MCF 10A (cell line): Measurements from ENCODE around the gene NKAIN4. TPM values are rescaled to one million over a fixed set of nuclear protein-coding genes. Genes with fewer than 3 reads are reported as not detected.
A peak's percentile ranks its signal among the peaks of the same experiment; 100 is the strongest.

Source experiments
- BruUV-seq: library from RNA; stranded (reverse); fragments of 400-500 nt; replicated peaks from 2 replicates; lab custom pipeline; 2021; lab: Mats Ljungman, UMichigan
- CTCF ChIA-PET: fragments of 300-600 bp; sonication (Branson Sonifier 250); formaldehyde crosslinking; extraction: SDS; loops from one replicate; lab custom pipeline; 2021; ENCODE audit warnings: antibody characterized with exemption, inconsistent platforms; lab: Yijun Ruan, JAX
- POLR2A ChIA-PET: fragments of 300-600, 350-650 bp; sonication (Branson Sonifier 250); formaldehyde crosslinking; extraction: SDS; loops from one replicate; lab custom pipeline; 2020; ENCODE audit warnings: antibody characterized with exemption, inconsistent platforms; lab: Yijun Ruan, JAX
- DNase-seq: peaks from one replicate; pipeline ENCODE4 v3.0.0-alpha.2; 2018; ENCODE audit not compliant: unreplicated experiment
- H3K27ac Mint-ChIP-seq: one replicate; pipeline ENCODE4 v1.8.0; 2022; ENCODE audit warnings: mild to moderate bottlenecking, low read depth, mixed read lengths; ENCODE audit not compliant: unreplicated experiment
- H3K27me3 Mint-ChIP-seq: one replicate; pipeline ENCODE4 v1.8.0; 2022; ENCODE audit warnings: mixed read lengths; ENCODE audit not compliant: insufficient read depth, unreplicated experiment
- H3K36me3 Mint-ChIP-seq: one replicate; pipeline ENCODE4 v1.8.0; 2022; ENCODE audit warnings: mild to moderate bottlenecking, moderate library complexity, mixed read lengths; ENCODE audit not compliant: insufficient read depth, unreplicated experiment
- H3K4me1 Mint-ChIP-seq: one replicate; pipeline ENCODE4 v1.8.0; 2022; ENCODE audit warnings: mixed read lengths; ENCODE audit not compliant: insufficient read depth, unreplicated experiment
- H3K4me3 Mint-ChIP-seq: one replicate; pipeline ENCODE4 v1.8.0; 2022; ENCODE audit warnings: mild to moderate bottlenecking, moderate library complexity, mixed read lengths; ENCODE audit not compliant: unreplicated experiment
- H3K9me3 Mint-ChIP-seq: one replicate; pipeline ENCODE4 v1.8.0; 2022; ENCODE audit warnings: mixed read lengths; ENCODE audit not compliant: unreplicated experiment
- CTCF ChIP-seq: fragments of 200-600 bp; IDR thresholded peaks from one replicate; pipeline ENCODE4 v1.8.0; 2022; ENCODE audit warnings: antibody characterized with exemption, mild to moderate bottlenecking; ENCODE audit not compliant: unreplicated experiment
- intact Hi-C: fragments of 100-400 bp; cut with micrococcal nuclease; formaldehyde crosslinking; loops from 2 replicates; pipeline ENCODE4 v1.14.1; 2022
- total RNA-seq: library from RNA; stranded (reverse); gene quantifications from 2 replicates; pipeline ENCODE4 v1.2.3, GENCODE V29; 2022

Gene NKAIN4
- total RNA-seq, 1 experiment from 2014 or later: not detected

- BruUV-seq: no TSS peak
- Mint-ChIP-seq H3K4me3 (no peak overlapping the region), H3K4me1 (peaks cover 10% of the 10 kb centered on the region), H3K27me3 (peaks cover 17% of the 10 kb centered on the region), H3K36me3 (peaks cover 9% of the 10 kb centered on the region), H3K9me3 (no peaks in the 10 kb centered on the region), H3K27ac (no peak overlapping the region)
- DNase-seq: no peak
- no peak for TF ChIP-seq CTCF
- intact Hi-C loops: no loop called here
- POLR2A ChIA-PET: interaction anchor here (0.6 kb wide), 1 partner anchor 10 kb away, joined by 3 read pairs; no protein-coding TSS in a partner anchor
- CTCF ChIA-PET: interaction anchor here (0.7 to 2.4 kb wide), 6 partner anchors 11 to 162 kb away, joined by 3 to 10 read pairs (median 6); partner anchors contain the start of gene BIRC7
Observed at GRCh38 chr20:63219447-63219821, 34.8 kb downstream of the NKAIN4 start.

GRCh38 chr20:63218701-63219446 lies 35.4 kb downstream of the NKAIN4 start:
- POLR2A ChIA-PET: interaction anchor here (0.8 kb wide), 1 partner anchor 525 kb away, joined by 3 read pairs; no protein-coding TSS in a partner anchor
- no peak for TF ChIP-seq CTCF
- no peak overlapping the region for H3K4me3 Mint-ChIP-seq
- intact Hi-C loops: no loop called here
- peaks cover 11% of the 10 kb centered on the region for H3K4me1 Mint-ChIP-seq
- H3K27me3 Mint-ChIP-seq: peaks cover 17% of the 10 kb centered on the region
- no peaks in the 10 kb centered on the region for H3K9me3 Mint-ChIP-seq
- CTCF ChIA-PET: interaction anchor here (0.7 to 2.1 kb wide), 4 partner anchors 16 to 163 kb away, joined by 3 to 10 read pairs (median 5); partner anchors contain the start of gene BIRC7
- H3K27ac Mint-ChIP-seq: no peak overlapping the region
- BruUV-seq: no TSS peak
- H3K36me3 Mint-ChIP-seq: peaks cover 14% of the 10 kb centered on the region
- no peak for DNase-seq

- TF ChIP-seq CTCF: no peak
- intact Hi-C loops: no loop called here
- Mint-ChIP-seq H3K4me1 (peaks cover 23% of the 10 kb centered on the region), H3K27ac (no peak overlapping the region), H3K27me3 (peaks cover 17% of the 10 kb centered on the region), H3K4me3 (no peak overlapping the region), H3K9me3 (no peaks in the 10 kb centered on the region), H3K36me3 (peaks cover 26% of the 10 kb centered on the region)
- BruUV-seq: no TSS peak
- POLR2A ChIA-PET: interaction anchor here (2.0 kb wide), 1 partner anchor 55 kb away, joined by 6 read pairs; the partner anchor contains the start of gene ARFGAP1
- CTCF ChIA-PET: interaction anchor here (0.6 to 2.1 kb wide), 5 partner anchors 17 to 164 kb away, joined by 3 to 10 read pairs (median 7); partner anchors contain the start of gene BIRC7
- no peak for DNase-seq
Observed at GRCh38 chr20:63217706-63218105, 36.6 kb downstream of the NKAIN4 start.

GRCh38 chr20:63216849-63217471 lies 37.3 kb downstream of the NKAIN4 start:
- ChIA-PET CTCF (interaction anchor here (0.6 to 1.3 kb wide), 2 partner anchors 30 to 34 kb away, joined by 3 to 8 read pairs; no protein-coding TSS in a partner anchor), POLR2A (interaction anchor here (0.6 to 2.0 kb wide), 6 partner anchors 9 to 92 kb away, joined by 3 to 6 read pairs (median 3); partner anchors contain the start of gene ARFGAP1)
- intact Hi-C loops: no loop called here
- no peak for DNase-seq
- no peaks in the 10 kb centered on the region for H3K9me3 Mint-ChIP-seq
- TF ChIP-seq CTCF: no peak
- peaks cover 17% of the 10 kb centered on the region for H3K27me3 Mint-ChIP-seq
- BruUV-seq: no TSS peak
- H3K4me1 Mint-ChIP-seq: peaks cover 31% of the 10 kb centered on the region
- H3K27ac Mint-ChIP-seq: peak overlapping the region; percentile 82
- H3K36me3 Mint-ChIP-seq: peaks cover 33% of the 10 kb centered on the region
- H3K4me3 Mint-ChIP-seq: peak overlapping the region; percentile 91
